Measurements from ENCODE around the gene RNASEL.
"Not testable (repeated sequence)": the region's sequence is repeated elsewhere in the genome, so short reads cannot be mapped to it uniquely, and the experiment has no call there.

RNASEL gene

GRCh38 chr1:182633657-182634281 is 44.7 kb upstream of the RNASEL start:
- H3K27me3 ChIP-seq (ENCODE audit: control insufficient read depth, insufficient read depth, low read length), result no peaks in the 10 kb centered on the region
- H3K4me3 ChIP-seq (ENCODE audit: low read depth, low read length), result no peak overlapping the region
- H3K9me3 ChIP-seq (ENCODE audit: control insufficient read depth, low read length), result no peaks in the 10 kb centered on the region
- H3K36me3 ChIP-seq (ENCODE audit: control insufficient read depth, insufficient read depth, low read length), result no peaks in the 10 kb centered on the region
- H2AFZ ChIP-seq, result no peak overlapping the region
- no peak overlapping the region for H3K4me2 ChIP-seq (ENCODE audit: low read length)
- no peak overlapping the region for H3K9ac ChIP-seq
- no peak for TF ChIP-seq CTCF (IDR thresholded peaks at IDR 0.05)
- H3K4me1 ChIP-seq, result no peaks in the 10 kb centered on the region
- H3K27ac ChIP-seq, result no peak overlapping the region
- H3K79me2 ChIP-seq, result no peaks in the 10 kb centered on the region

GRCh38 chr1:182633031-182633430 is 44.0 kb upstream of the RNASEL start:
- no peaks in the 10 kb centered on the region for H3K79me2 ChIP-seq
- no peak for TF ChIP-seq CTCF (IDR thresholded peaks at IDR 0.05)
- H3K36me3 ChIP-seq (ENCODE audit: control insufficient read depth, insufficient read depth, low read length), result no peaks in the 10 kb centered on the region
- no peak overlapping the region for H3K4me3 ChIP-seq (ENCODE audit: low read depth, low read length)
- H3K9me3 ChIP-seq (ENCODE audit: control insufficient read depth, low read length), result no peaks in the 10 kb centered on the region
- no peak overlapping the region for H3K27ac ChIP-seq
- no peak overlapping the region for H2AFZ ChIP-seq
- no peaks in the 10 kb centered on the region for H3K4me1 ChIP-seq
- no peaks in the 10 kb centered on the region for H3K27me3 ChIP-seq (ENCODE audit: control insufficient read depth, insufficient read depth, low read length)
- no peak overlapping the region for H3K9ac ChIP-seq
- H3K4me2 ChIP-seq (ENCODE audit: low read length), result no peak overlapping the region

- not testable (repeated sequence) for H3K4me2 ChIP-seq (ENCODE audit: low read length); H2AFZ ChIP-seq; H3K4me1 ChIP-seq; H3K27me3 ChIP-seq (ENCODE audit: control insufficient read depth, insufficient read depth, low read length); H3K4me3 ChIP-seq (ENCODE audit: low read depth, low read length); H3K36me3 ChIP-seq (ENCODE audit: control insufficient read depth, insufficient read depth, low read length); H3K27ac ChIP-seq; H3K9ac ChIP-seq; H3K79me2 ChIP-seq; H3K9me3 ChIP-seq (ENCODE audit: control insufficient read depth, low read length)
Measured at GRCh38 chr1:182632441-182632857, 43.4 kb upstream of the RNASEL start.

- no peaks in the 10 kb centered on the region for H3K27me3 ChIP-seq (ENCODE audit: control insufficient read depth, insufficient read depth, low read length)
- H3K36me3 ChIP-seq (ENCODE audit: control insufficient read depth, insufficient read depth, low read length), result no peaks in the 10 kb centered on the region
- TF ChIP-seq CTCF (IDR thresholded peaks at IDR 0.05), result no peak
- no peak overlapping the region for H2AFZ ChIP-seq
- H3K4me1 ChIP-seq, result no peaks in the 10 kb centered on the region
- no peak overlapping the region for H3K4me3 ChIP-seq (ENCODE audit: low read depth, low read length)
- no peak overlapping the region for H3K4me2 ChIP-seq (ENCODE audit: low read length)
- H3K79me2 ChIP-seq, result no peaks in the 10 kb centered on the region
- H3K9me3 ChIP-seq (ENCODE audit: control insufficient read depth, low read length), result no peaks in the 10 kb centered on the region
- no peak overlapping the region for H3K27ac ChIP-seq
- H3K9ac ChIP-seq, result no peak overlapping the region
Measured at GRCh38 chr1:182631954-182632353, 42.9 kb upstream of the RNASEL start.

- no peak overlapping the region for H3K4me2 ChIP-seq (ENCODE audit: low read length)
- H3K4me3 ChIP-seq (ENCODE audit: low read depth, low read length), result no peak overlapping the region
- no peaks in the 10 kb centered on the region for H3K9me3 ChIP-seq (ENCODE audit: control insufficient read depth, low read length)
- H3K27me3 ChIP-seq (ENCODE audit: control insufficient read depth, insufficient read depth, low read length), result no peaks in the 10 kb centered on the region
- H3K4me1 ChIP-seq, result no peaks in the 10 kb centered on the region
- H3K27ac ChIP-seq, result no peak overlapping the region
- H3K79me2 ChIP-seq, result no peaks in the 10 kb centered on the region
- no peak for TF ChIP-seq CTCF (IDR thresholded peaks at IDR 0.05)
- H2AFZ ChIP-seq, result no peak overlapping the region
- no peak overlapping the region for H3K9ac ChIP-seq
- no peaks in the 10 kb centered on the region for H3K36me3 ChIP-seq (ENCODE audit: control insufficient read depth, insufficient read depth, low read length)
Measured at GRCh38 chr1:182631053-182631677, 42.1 kb upstream of the RNASEL start.
